Lung (tissue), 12 donors: ENCODE results near the gene CLDN10. TPM values are rescaled to one million over a fixed set of nuclear protein-coding genes. Genes with fewer than 3 reads are reported as not detected.

ENCODE experiments used
- ATAC-seq: fragments of 200-7000 bp; cut with Tn5 transposase; one replicate; pipeline ENCODE4 v1.9.1; 2020; ENCODE audit warnings: moderate number of reproducible peaks; ENCODE audit not compliant: insufficient read depth, low FRiP score
- DNase-seq, 3 donors: peaks; one replicate each; pipeline ENCODE4 v3.0.0-alpha.2; 2013 to 2017
- H3K27ac ChIP-seq, 2 donors: one replicate each; pipeline ENCODE4 v1.5.1; 2013; ENCODE audit warnings: mild to moderate bottlenecking in 2 of 2, moderate library complexity in 2 of 2, control low read depth in 1 of 2, inconsistent platforms in 1 of 2, low read depth in 1 of 2, low read length in 1 of 2
- H3K27me3 ChIP-seq, 3 donors: one replicate each; pipeline ENCODE4 v1.5.1; 2013; ENCODE audit warnings: low read length in 2 of 3; ENCODE audit not compliant: control insufficient read depth in 3 of 3, insufficient read depth in 3 of 3
- H3K36me3 ChIP-seq, 4 donors: one replicate each; pipeline ENCODE4 v1.5.1; 2013; ENCODE audit warnings: low read length in 4 of 4, mild to moderate bottlenecking in 1 of 4, moderate library complexity in 1 of 4; ENCODE audit not compliant: control insufficient read depth in 4 of 4, insufficient read depth in 4 of 4
- H3K4me1 ChIP-seq, 5 donors: one replicate each; pipeline ENCODE4 v1.5.1; 2013; ENCODE audit warnings: low read length in 5 of 5, mild to moderate bottlenecking in 2 of 5, moderate library complexity in 1 of 5; ENCODE audit not compliant: control insufficient read depth in 5 of 5, insufficient read depth in 5 of 5
- H3K4me3 ChIP-seq: one replicate; pipeline ENCODE4 v1.5.1; 2013; ENCODE audit warnings: mild to moderate bottlenecking, control low read depth, moderate library complexity
- H3K9ac ChIP-seq, 2 donors: one replicate each; pipeline ENCODE4 v1.5.1; 2013; ENCODE audit warnings: low read length in 2 of 2, control low read depth in 1 of 2; ENCODE audit not compliant: insufficient read depth in 1 of 2
- H3K9me3 ChIP-seq, 4 donors: one replicate each; pipeline ENCODE4 v1.5.1; 2013; ENCODE audit warnings: low read length in 3 of 4, mild to moderate bottlenecking in 1 of 4, moderate library complexity in 1 of 4; ENCODE audit not compliant: control insufficient read depth in 4 of 4, insufficient read depth in 3 of 4
- CTCF ChIP-seq: IDR thresholded peaks from 2 replicates; pipeline ENCODE4 v1.5.1; 2012; ENCODE audit warnings: mild to moderate bottlenecking; ENCODE audit errors: control extremely low read depth, extremely low read depth
- WGBS, 2 donors: extraction: QIAGEN DNeasy Blood & Tissue Kit; methylation state at CpG; one replicate each; pipeline ENCODE4 v1.1.7; 2013; 5-methylcytosine and 5-hydroxymethylcytosine counted together
- polyA plus RNA-seq, 2 donors: library from polyadenylated mRNA; stranded (reverse); fragments of 200-250 nt; gene quantifications; one replicate each; pipeline ENCODE4 v1.2.1, GENCODE V29; 2013
- total RNA-seq, 2 donors: library from RNA; depleted of rRNA in 1 of 2; stranded (reverse); fragments of >200 nt in 1 of 2; gene quantifications; one replicate each; pipeline ENCODE4 v1.2.1, GENCODE V29; 2014 to 2021
- donor health status: control.
- donor health status: control.
- donor health status: Bipolar disorder and iron deficiency.
- donor health status: healthy.
- donor health status: DM: yes; HTN: yes; CAD: no.

The CLDN10 gene
- total and polyA plus RNA-seq, 4 donors, result 3.0 to 14.5 (median 4.6) TPM

GRCh38 chr13:95615539-95615938 is 63.0 kb downstream of the CLDN10 start:
- H3K4me1 ChIP-seq, result no peaks in the 10 kb centered on the region
- DNase-seq (no peak), ATAC-seq (no peak)
- 89 to 94% methylated on average over 3 of the region's 3 CpGs for WGBS, 2 donors
- no peak overlapping the region for H3K4me3 ChIP-seq
- H3K27me3 ChIP-seq, result no peaks in the 10 kb centered on the region
- TF ChIP-seq CTCF, result no peak
- no peaks in the 10 kb centered on the region for H3K9me3 ChIP-seq
- H3K27ac ChIP-seq, result no peak overlapping the region
- no peak overlapping the region for H3K9ac ChIP-seq
- H3K36me3 ChIP-seq, result peaks cover 0 to 46% (median 17%) of the 10 kb centered on the region in 4 donors

GRCh38 chr13:95620030-95620824 is 67.7 kb downstream of the CLDN10 start:
- Histone ChIP-seq H3K9ac (no peak overlapping the region), H3K27me3 (no peaks in the 10 kb centered on the region), H3K9me3 (no peaks in the 10 kb centered on the region), H3K36me3 (peaks cover 0 to 42% (median 14%) of the 10 kb centered on the region in 4 donors), H3K4me1 (no peaks in the 10 kb centered on the region), H3K27ac (no peak overlapping the region), H3K4me3 (no peak overlapping the region)
- 52 to 64% methylated on average over 2 of the region's 2 CpGs for WGBS, 2 donors
- no peak for DNase-seq
- no peak for TF ChIP-seq CTCF
- no peak for ATAC-seq

GRCh38 chr13:95620825-95621498 is 68.4 kb downstream of the CLDN10 start:
- no peak for ATAC-seq
- no peak overlapping the region for H3K9ac ChIP-seq

More at GRCh38 chr13:95620825-95621498, 68.4 kb downstream of the CLDN10 start:
- Histone ChIP-seq H3K4me3 (no peak overlapping the region), H3K36me3 (peaks cover 0 to 40% (median 14%) of the 10 kb centered on the region in 4 donors), H3K27me3 (no peaks in the 10 kb centered on the region), H3K9me3 (no peaks in the 10 kb centered on the region), H3K27ac (no peak overlapping the region), H3K4me1 (no peaks in the 10 kb centered on the region)
- WGBS, 2 donors, result 72 to 90% methylated on average over 10 of the region's 10 CpGs
- DNase-seq, result no peak
- TF ChIP-seq CTCF, result no peak
